Measurements from ENCODE around the gene PLCB2.

- TF ChIP-seq TAF1 (IDR thresholded peaks at IDR 0.05; ENCODE audit: borderline replicate concordance, insufficient read depth, low read length): no peak
- no peak for TF ChIP-seq REST (IDR thresholded peaks at IDR 0.05; ENCODE audit: insufficient read depth in 1 of 2, low read depth in 2 of 2, low read length in 2 of 2)
- TF ChIP-seq POLR2AphosphoS5 (IDR thresholded peaks at IDR 0.05; ENCODE audit: low read depth, low read length): no peak
- TF ChIP-seq FOXP2 (optimal IDR thresholded peaks at IDR 0.05; ENCODE audit: borderline replicate concordance, extremely low read depth, extremely low read length, insufficient read depth): no peak
Measured at GRCh38 chr15:40314723-40315276, 7.1 kb upstream of the PLCB2 start.
